Right kidney (tissue), 1 donor: ENCODE results near the gene TFDP2.
"Not testable (repeated sequence)": the region's sequence is repeated elsewhere in the genome, so short reads cannot be mapped to it uniquely, and the experiment has no call there.

Experiments used
- DNase-seq: peaks from one replicate; pipeline ENCODE4 v3.0.0-alpha.2; 2016

Gene TFDP2

GRCh38 chr3:142026333-142026732 lies 123.0 kb downstream of the TFDP2 start:
- DNase-seq, result no peak

- no peak for DNase-seq
Observed at GRCh38 chr3:142022381-142022780, 127.0 kb downstream of the TFDP2 start.

GRCh38 chr3:142021127-142021526 lies 128.2 kb downstream of the TFDP2 start:
- DNase-seq, result no peak

- DNase-seq, result no peak
Observed at GRCh38 chr3:142019794-142020320, 129.5 kb downstream of the TFDP2 start.

GRCh38 chr3:142013993-142014392 lies 135.4 kb downstream of the TFDP2 start:
- no peak for DNase-seq

- no peak for DNase-seq
Observed at GRCh38 chr3:142013326-142013980, 135.9 kb downstream of the TFDP2 start.

- no peak for DNase-seq
Observed at GRCh38 chr3:142009029-142009428, 140.3 kb downstream of the TFDP2 start.

- DNase-seq, result no peak
Observed at GRCh38 chr3:142007710-142008399, 141.5 kb downstream of the TFDP2 start.

GRCh38 chr3:142004957-142005356 lies 144.4 kb downstream of the TFDP2 start:
- DNase-seq, result not testable (repeated sequence)

- no peak for DNase-seq
Observed at GRCh38 chr3:142004025-142004424, 145.3 kb downstream of the TFDP2 start.

GRCh38 chr3:142003291-142003690 lies 146.1 kb downstream of the TFDP2 start:
- no peak for DNase-seq

- no peak for DNase-seq
Observed at GRCh38 chr3:142000325-142000870, 148.9 kb downstream of the TFDP2 start.

- no peak for DNase-seq
Observed at GRCh38 chr3:141998669-141999290, 150.6 kb downstream of the TFDP2 start.

- DNase-seq, result no peak
Observed at GRCh38 chr3:141996437-141996836, 152.9 kb downstream of the TFDP2 start.

- DNase-seq, result no peak
Observed at GRCh38 chr3:141994856-141995255, 154.5 kb downstream of the TFDP2 start.

GRCh38 chr3:141992512-141992911 lies 156.8 kb downstream of the TFDP2 start:
- DNase-seq, result no peak

- DNase-seq, result no peak
Observed at GRCh38 chr3:141986548-141987107, 162.7 kb downstream of the TFDP2 start.

- DNase-seq, result no peak
Observed at GRCh38 chr3:141981084-141981483, 168.3 kb downstream of the TFDP2 start.

GRCh38 chr3:141979050-141979671 lies 170.2 kb downstream of the TFDP2 start:
- no peak for DNase-seq

GRCh38 chr3:141974777-141975176 lies 174.6 kb downstream of the TFDP2 start:
- DNase-seq, result not testable (repeated sequence)

GRCh38 chr3:141972399-141972798 lies 176.9 kb downstream of the TFDP2 start:
- DNase-seq, result no peak

GRCh38 chr3:141971571-141971970 lies 177.8 kb downstream of the TFDP2 start:
- DNase-seq, result no peak
